SK-N-SH (cell line): ENCODE results near the gene CLEC5A.

ENCODE experiments used
- CHD2 ChIP-seq: fragments of 150-350 bp; IDR thresholded peaks from 2 replicates; pipeline ENCODE4 v1.6.1; 2018; ENCODE audit warnings: low read length; ENCODE audit not compliant: partially characterized antibody
- CTCF ChIP-seq: fragments of 200-600 bp; sonication (generic); IDR thresholded peaks from 2 replicates; pipeline ENCODE4 v1.6.1; 2017; ENCODE audit warnings: antibody characterized with exemption, mild to moderate bottlenecking, moderate library complexity
- EP300 ChIP-seq, 2 experiments: IDR thresholded peaks; 2 replicates each; pipeline versions ENCODE4 v1.4.0 to v1.6.1; 2012; ENCODE audit warnings: borderline replicate concordance in 1 of 2, low read depth in 1 of 2, low read length in 1 of 2
- GABPA ChIP-seq: IDR thresholded peaks from 2 replicates; pipeline ENCODE4 v1.4.0; 2012; ENCODE audit warnings: low read depth, mild to moderate bottlenecking
- GATA2 ChIP-seq: sonication (generic); formaldehyde crosslinking; IDR thresholded peaks from 2 replicates; pipeline ENCODE4 v1.5.0; 2020; ENCODE audit warnings: mild to moderate bottlenecking, missing genetic modification reagents
- MAX ChIP-seq: IDR thresholded peaks from 2 replicates; pipeline ENCODE4 v1.4.0; 2012; ENCODE audit warnings: low read depth
- MXI1 ChIP-seq: IDR thresholded peaks from 2 replicates; pipeline ENCODE4 v1.6.1; 2012; ENCODE audit warnings: mild to moderate bottlenecking, low read depth, low read length, improper control_type of control experiment
- POLR2AphosphoS5 ChIP-seq: IDR thresholded peaks from 2 replicates; pipeline ENCODE4 v1.6.1; 2012; ENCODE audit warnings: low read depth, low read length
- RAD21 ChIP-seq: IDR thresholded peaks from 2 replicates; pipeline ENCODE4 v1.6.1; 2012; ENCODE audit warnings: mild to moderate bottlenecking, low read length
- RXRA ChIP-seq: IDR thresholded peaks from 2 replicates; pipeline ENCODE4 v1.4.0; 2012; ENCODE audit warnings: low read depth, mild to moderate bottlenecking, borderline replicate concordance
- USF2 ChIP-seq: fragments of 150-350 bp; IDR thresholded peaks from 2 replicates; pipeline ENCODE4 v1.6.1; 2017; ENCODE audit warnings: antibody characterized with exemption, low read length, low read depth, borderline replicate concordance
- TF ChIP-seq, protein P1 (sequence below): IDR thresholded peaks from 2 replicates; pipeline ENCODE4 v1.4.0; 2012; ENCODE audit warnings: low read depth, borderline replicate concordance
- TF ChIP-seq, protein P2 (sequence below): IDR thresholded peaks from 2 replicates; pipeline ENCODE4 v1.4.0; 2012; ENCODE audit warnings: low read depth, borderline replicate concordance

DNA sequence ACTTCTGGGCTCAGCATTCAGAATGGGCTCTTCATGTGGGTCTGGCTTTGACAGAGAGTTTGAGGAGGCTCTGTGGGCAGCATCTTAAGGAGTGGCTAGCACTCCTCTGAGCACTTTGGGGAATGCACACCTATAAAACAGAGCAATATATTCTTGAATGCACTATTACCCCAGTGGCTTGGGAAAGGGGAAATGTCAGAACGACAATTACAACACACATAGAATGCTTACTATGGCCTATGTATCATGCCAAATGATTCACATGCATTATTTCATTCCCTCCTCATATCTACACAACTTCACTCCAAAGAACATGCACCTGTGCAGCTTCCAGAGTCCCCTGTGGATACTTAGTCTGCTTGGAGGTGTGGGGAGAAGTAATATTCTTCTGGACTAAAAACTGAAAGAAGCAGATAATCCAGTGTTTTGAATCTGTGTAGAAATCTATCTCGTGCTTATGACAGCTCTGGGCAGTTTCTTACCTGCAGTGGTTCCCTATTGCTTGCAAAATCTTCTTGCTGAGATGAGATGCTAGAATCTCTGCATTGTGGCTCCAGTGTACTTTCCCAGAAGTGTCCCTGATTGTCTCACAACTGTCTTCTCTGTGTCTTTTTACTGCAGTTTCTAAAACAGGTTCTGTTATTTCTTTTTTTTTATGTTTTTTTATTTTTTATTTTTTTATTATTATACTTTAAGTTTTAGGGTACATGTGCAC lies 43.4 kb upstream of the CLEC5A start:
- TF ChIP-seq GABPA, result no peak
- TF ChIP-seq MAX, result no peak
- TF ChIP-seq POLR2AphosphoS5, result no peak
- no peak for TF ChIP-seq EP300 (IDR thresholded peaks at IDR 0.05; ENCODE audit: borderline replicate concordance in 1 of 2, low read depth in 1 of 2, low read length in 1 of 2)
- no peak for TF ChIP-seq GATA2
- TF ChIP-seq CTCF, result no peak
- TF ChIP-seq USF2, result no peak
- TF ChIP-seq, protein P1, sequence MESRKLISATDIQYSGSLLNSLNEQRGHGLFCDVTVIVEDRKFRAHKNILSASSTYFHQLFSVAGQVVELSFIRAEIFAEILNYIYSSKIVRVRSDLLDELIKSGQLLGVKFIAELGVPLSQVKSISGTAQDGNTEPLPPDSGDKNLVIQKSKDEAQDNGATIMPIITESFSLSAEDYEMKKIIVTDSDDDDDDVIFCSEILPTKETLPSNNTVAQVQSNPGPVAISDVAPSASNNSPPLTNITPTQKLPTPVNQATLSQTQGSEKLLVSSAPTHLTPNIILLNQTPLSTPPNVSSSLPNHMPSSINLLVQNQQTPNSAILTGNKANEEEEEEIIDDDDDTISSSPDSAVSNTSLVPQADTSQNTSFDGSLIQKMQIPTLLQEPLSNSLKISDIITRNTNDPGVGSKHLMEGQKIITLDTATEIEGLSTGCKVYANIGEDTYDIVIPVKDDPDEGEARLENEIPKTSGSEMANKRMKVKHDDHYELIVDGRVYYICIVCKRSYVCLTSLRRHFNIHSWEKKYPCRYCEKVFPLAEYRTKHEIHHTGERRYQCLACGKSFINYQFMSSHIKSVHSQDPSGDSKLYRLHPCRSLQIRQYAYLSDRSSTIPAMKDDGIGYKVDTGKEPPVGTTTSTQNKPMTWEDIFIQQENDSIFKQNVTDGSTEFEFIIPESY, result no peak
- TF ChIP-seq RXRA, result no peak
- no peak for TF ChIP-seq MXI1
- no peak for TF ChIP-seq RAD21
- TF ChIP-seq, protein P2, sequence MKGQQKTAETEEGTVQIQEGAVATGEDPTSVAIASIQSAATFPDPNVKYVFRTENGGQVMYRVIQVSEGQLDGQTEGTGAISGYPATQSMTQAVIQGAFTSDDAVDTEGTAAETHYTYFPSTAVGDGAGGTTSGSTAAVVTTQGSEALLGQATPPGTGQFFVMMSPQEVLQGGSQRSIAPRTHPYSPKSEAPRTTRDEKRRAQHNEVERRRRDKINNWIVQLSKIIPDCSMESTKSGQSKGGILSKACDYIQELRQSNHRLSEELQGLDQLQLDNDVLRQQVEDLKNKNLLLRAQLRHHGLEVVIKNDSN, result no peak
- TF ChIP-seq CHD2, result no peak
